ENCODE data around the gene TMEM192. TPM values are rescaled to one million over a fixed set of nuclear protein-coding genes. Genes with fewer than 3 reads are reported as not detected.
"Not testable (repeated sequence)": the region's sequence is repeated elsewhere in the genome, so short reads cannot be mapped to it uniquely, and the experiment has no call there.

TMEM192 gene
- polyA plus RNA-seq (ENCODE audit: insufficient read length), result 14.4 TPM

GRCh38 chr4:165112368-165113121 lies at the start of gene TMEM192:
TSS of gene TMEM192 (minus strand) at chr4:165112860. CDS start at chr4:165112773, 87 bp downstream.
- peak; percentile 93 for DNase-seq

GRCh38 chr4:165158762-165159161 lies 46.1 kb upstream of the TMEM192 start:
- no peak for DNase-seq

- DNase-seq, result no peak
These were observed 44.2 kb upstream of the TMEM192 start for GRCh38 chr4:165156906-165157305.

- DNase-seq, result no peak
These were observed 41.8 kb upstream of the TMEM192 start for GRCh38 chr4:165154482-165154881.

- peak; percentile 59 for DNase-seq
These were observed 39.9 kb upstream of the TMEM192 start for GRCh38 chr4:165152527-165152926.

- no peak for DNase-seq
These were observed 39.1 kb upstream of the TMEM192 start for GRCh38 chr4:165151734-165152133.

- no peak for DNase-seq
These were observed 37.9 kb upstream of the TMEM192 start for GRCh38 chr4:165150545-165150944.

- no peak for DNase-seq
These were observed 26.2 kb upstream of the TMEM192 start for GRCh38 chr4:165138843-165139242.

GRCh38 chr4:165137205-165137604 lies 24.5 kb upstream of the TMEM192 start:
- no peak for DNase-seq

GRCh38 chr4:165136529-165136928 lies 23.9 kb upstream of the TMEM192 start:
- no peak for DNase-seq

- no peak for DNase-seq
These were observed 20.5 kb upstream of the TMEM192 start for GRCh38 chr4:165133150-165133549.

- peak; percentile 62 for DNase-seq
These were observed 18.7 kb upstream of the TMEM192 start for GRCh38 chr4:165131247-165131832.

GRCh38 chr4:165129924-165130323 lies 17.3 kb upstream of the TMEM192 start:
- no peak for DNase-seq

- DNase-seq, result not testable (repeated sequence)
These were observed 13.3 kb upstream of the TMEM192 start for GRCh38 chr4:165125869-165126499.

- no peak for DNase-seq
These were observed 11.8 kb upstream of the TMEM192 start for GRCh38 chr4:165124488-165124887.

- no peak for DNase-seq
These were observed 5.7 kb upstream of the TMEM192 start for GRCh38 chr4:165118256-165118909.

- no peak for DNase-seq
These were observed 2.6 kb upstream of the TMEM192 start for GRCh38 chr4:165115301-165115700.

GRCh38 chr4:165111906-165112367 lies 723 bp downstream of the TMEM192 start:
- DNase-seq, result no peak

GRCh38 chr4:165106518-165106917 lies 6.1 kb downstream of the TMEM192 start:
- DNase-seq, result no peak

- DNase-seq, result no peak
These were observed 11.0 kb downstream of the TMEM192 start for GRCh38 chr4:165101641-165102040.

- no peak for DNase-seq
These were observed 15.9 kb downstream of the TMEM192 start for GRCh38 chr4:165096776-165097175.

- no peak for DNase-seq
These were observed 17.4 kb downstream of the TMEM192 start for GRCh38 chr4:165095291-165095690.

- DNase-seq, result no peak
These were observed 17.8 kb downstream of the TMEM192 start for GRCh38 chr4:165094873-165095272.

Data from hindlimb muscle (tissue), 1 donor.